ENCODE data around the gene KLHDC8B.

Gene KLHDC8B

DNA sequence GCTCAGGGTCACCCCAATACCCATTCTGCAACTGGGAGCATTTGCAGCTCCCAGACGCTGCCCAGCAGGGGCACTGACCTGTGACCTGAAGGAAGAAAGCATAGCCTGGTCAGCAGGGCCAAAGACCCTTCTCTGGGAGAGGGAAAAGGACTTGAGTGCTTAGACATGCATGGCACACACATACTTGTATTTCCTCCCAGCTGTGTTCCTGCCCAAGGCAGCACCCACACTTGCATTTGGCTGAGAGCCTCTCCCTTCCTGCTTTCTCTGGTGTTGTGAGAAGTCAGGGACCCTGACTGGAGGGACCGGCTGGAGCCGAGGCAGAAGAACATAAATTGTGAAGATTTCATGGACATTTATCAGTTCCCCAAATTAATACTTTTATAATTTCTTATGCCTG is 31.3 kb upstream of the KLHDC8B start:
- no peak overlapping the region for H3K27ac Mint-ChIP-seq
- no peaks in the 10 kb centered on the region for H3K4me1 Mint-ChIP-seq
- peaks cover 3% of the 10 kb centered on the region for H3K27me3 Mint-ChIP-seq
- no peaks in the 10 kb centered on the region for H3K9me3 Mint-ChIP-seq
- H3K4me3 Mint-ChIP-seq, result no peak overlapping the region
- no peaks in the 10 kb centered on the region for H3K36me3 Mint-ChIP-seq

DNA sequence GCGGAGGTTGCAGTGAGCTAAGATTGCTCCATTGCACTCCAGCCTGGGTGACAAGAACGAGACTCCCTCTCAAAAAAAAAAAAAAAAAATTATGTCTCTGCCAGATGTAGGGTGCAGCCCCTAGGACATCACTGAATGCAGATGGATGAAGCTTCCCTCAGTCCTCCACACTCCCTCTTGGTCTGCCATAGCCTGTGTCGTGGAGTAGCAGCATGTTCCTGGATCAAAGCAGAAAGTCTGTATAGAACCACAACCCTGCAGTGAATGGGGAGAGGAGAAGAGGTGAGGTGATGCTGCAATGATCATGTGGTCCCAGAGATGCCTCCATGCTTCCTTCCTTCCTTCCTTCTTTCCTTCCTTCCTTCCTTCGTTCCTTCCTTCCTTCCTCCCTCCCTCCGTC is 23.2 kb upstream of the KLHDC8B start:
- Mint-ChIP-seq H3K27ac (no peak overlapping the region), H3K4me1 (no peaks in the 10 kb centered on the region), H3K36me3 (no peaks in the 10 kb centered on the region), H3K4me3 (no peak overlapping the region), H3K9me3 (no peaks in the 10 kb centered on the region), H3K27me3 (no peaks in the 10 kb centered on the region)

DNA sequence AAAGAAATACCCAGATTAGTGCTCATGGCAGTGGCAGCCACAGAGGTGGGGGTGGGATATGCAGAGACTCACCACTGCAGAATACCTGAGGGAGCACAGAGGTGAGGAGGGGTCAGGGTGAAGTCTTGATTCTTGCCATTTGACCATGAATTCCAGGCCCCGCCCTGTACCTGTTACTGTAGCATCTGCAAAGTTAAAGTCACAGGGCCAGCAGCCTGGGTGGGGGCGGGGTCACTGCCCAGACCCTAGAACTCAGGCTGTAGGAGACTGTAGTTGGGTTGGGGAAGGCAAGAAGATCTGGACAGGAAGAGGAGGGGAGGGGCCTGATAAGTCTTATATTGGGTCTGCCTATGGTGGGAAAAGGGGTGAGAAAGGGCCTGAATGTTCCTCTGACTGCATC is 19.8 kb upstream of the KLHDC8B start:
- Mint-ChIP-seq H3K4me3 (no peak overlapping the region), H3K27ac (peak overlapping the region; percentile 55), H3K27me3 (no peaks in the 10 kb centered on the region), H3K36me3 (no peaks in the 10 kb centered on the region), H3K9me3 (no peaks in the 10 kb centered on the region), H3K4me1 (no peaks in the 10 kb centered on the region)

DNA sequence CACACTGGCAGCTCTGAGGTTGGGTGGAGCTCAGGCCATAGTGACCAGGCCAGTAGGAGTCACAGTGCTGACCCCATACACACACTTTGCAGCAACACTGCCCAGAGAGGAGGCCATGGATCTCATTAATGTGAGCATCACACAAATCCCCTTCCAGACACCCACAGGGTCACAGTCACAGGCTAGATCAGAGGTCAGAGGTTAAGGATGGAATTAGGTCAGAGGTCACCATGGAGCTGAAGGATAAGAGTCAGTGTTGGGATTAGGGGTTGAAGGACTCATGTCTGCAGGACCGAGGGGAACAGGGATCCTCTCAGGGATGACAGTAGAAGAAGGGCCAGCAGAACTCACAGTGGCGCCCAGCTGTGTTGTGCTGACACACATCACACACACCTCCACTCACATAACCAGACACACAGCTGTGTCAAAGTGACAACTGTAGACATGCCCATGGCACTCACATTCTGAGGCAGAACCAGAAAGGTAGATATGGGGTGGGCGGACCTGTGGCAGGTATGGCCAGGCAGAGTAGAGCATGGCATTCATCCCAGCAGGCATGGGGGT is 18.0 kb upstream of the KLHDC8B start:
- Mint-ChIP-seq H3K36me3 (no peaks in the 10 kb centered on the region), H3K9me3 (no peaks in the 10 kb centered on the region), H3K27ac (peak overlapping the region; percentile 38), H3K4me1 (peaks cover 4% of the 10 kb centered on the region), H3K27me3 (no peaks in the 10 kb centered on the region), H3K4me3 (no peak overlapping the region)

DNA sequence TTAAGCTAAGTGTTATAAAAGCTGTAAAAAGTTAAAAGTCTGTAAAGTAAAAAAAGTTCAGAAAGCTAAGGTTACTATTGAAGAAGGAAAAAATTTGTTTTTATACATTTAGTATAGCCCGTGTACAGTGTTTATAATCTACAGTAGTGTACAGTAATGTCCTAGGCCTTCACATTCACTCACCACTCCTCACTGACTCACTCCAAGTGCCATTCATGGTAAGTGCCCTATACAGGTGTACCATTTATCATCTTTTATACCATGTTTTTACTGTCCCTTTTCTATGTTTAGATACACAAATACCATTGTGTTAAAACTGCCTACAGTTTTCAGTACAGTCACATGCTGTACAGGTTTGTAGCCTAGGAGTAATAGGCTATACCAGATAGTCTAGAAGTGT is 14.1 kb upstream of the KLHDC8B start:
- Mint-ChIP-seq H3K4me1 (peaks cover 4% of the 10 kb centered on the region), H3K9me3 (no peaks in the 10 kb centered on the region), H3K36me3 (no peaks in the 10 kb centered on the region), H3K4me3 (no peak overlapping the region), H3K27me3 (no peaks in the 10 kb centered on the region), H3K27ac (no peak overlapping the region)

DNA sequence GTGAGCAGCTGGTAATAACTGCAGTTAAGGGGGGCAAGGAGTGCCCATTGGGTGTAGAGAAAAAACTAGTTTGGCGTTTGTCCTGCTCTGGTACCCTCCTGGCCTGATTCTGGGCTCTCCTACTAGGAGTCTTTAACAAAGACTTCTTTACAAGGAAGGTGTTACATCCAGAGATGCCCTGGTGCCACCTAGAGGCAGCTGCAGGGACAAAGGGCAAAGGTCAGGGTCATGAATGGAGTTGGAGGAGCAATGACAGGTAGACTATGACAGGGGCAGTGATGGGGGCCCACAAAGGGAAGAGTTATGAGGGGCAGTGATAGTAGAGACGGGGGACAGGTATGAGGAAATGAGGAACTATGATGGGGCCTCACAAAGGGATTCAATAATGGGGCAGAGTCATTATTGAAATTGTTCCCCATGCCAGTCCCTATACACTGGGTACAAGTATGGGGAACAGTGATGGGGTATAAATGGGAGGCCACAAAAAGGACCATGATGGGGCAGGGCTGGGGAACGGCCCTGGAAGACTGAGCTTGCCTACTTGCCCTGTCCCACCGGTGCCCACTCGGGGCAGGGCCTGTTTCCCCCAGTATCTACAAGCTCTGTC is 13.2 kb upstream of the KLHDC8B start:
- peaks cover 7% of the 10 kb centered on the region for H3K4me1 Mint-ChIP-seq
- no peaks in the 10 kb centered on the region for H3K27me3 Mint-ChIP-seq
- peak overlapping the region; percentile 69 for H3K27ac Mint-ChIP-seq
- no peaks in the 10 kb centered on the region for H3K9me3 Mint-ChIP-seq
- no peak overlapping the region for H3K4me3 Mint-ChIP-seq
- H3K36me3 Mint-ChIP-seq, result no peaks in the 10 kb centered on the region

DNA sequence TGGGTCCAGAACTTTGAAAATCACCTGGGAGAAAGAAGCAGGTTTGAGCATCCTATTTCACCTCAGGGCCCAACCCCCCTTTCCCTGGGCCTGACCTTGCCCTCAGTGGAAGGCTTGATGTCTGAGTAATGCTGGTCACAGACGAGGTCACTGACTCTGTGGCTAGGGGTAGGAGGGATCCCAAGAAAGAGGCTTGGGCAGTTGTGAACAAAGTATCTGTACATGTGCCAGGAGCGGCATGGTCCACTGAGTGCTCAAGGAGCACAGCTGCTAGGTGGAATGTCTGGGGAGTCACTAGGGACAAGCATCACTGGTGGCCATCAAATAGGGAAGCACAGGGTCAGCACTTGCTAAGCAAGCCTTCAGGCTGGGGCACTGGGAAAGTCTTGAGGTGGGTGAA is 12.6 kb upstream of the KLHDC8B start:
- no peak overlapping the region for H3K4me3 Mint-ChIP-seq
- H3K36me3 Mint-ChIP-seq, result peaks cover 3% of the 10 kb centered on the region
- no peak overlapping the region for H3K27ac Mint-ChIP-seq
- H3K9me3 Mint-ChIP-seq, result no peaks in the 10 kb centered on the region
- peaks cover 12% of the 10 kb centered on the region for H3K4me1 Mint-ChIP-seq
- no peaks in the 10 kb centered on the region for H3K27me3 Mint-ChIP-seq

DNA sequence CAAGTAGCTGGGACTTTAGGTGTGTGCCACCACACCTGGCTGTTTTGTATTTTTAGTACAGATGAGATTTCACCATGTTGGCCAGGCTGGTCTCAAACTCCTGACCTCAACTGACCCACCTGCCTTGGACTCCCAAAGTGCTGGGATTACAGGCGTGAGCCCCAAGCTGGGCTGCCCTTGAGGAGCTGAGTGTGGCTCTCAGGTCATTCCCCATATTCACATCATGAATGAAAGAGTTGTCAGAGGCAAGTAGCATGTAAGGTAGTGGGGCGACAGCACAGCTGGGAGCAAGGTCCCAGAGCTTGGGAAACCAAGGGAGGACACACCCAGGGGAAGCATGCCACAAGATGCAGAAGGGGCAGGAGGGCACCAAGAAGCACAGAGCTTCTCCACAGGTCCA is 10.2 kb upstream of the KLHDC8B start:
- Mint-ChIP-seq H3K4me1 (peaks cover 30% of the 10 kb centered on the region), H3K27me3 (no peaks in the 10 kb centered on the region), H3K27ac (no peak overlapping the region), H3K9me3 (no peaks in the 10 kb centered on the region), H3K4me3 (no peak overlapping the region), H3K36me3 (peaks cover 5% of the 10 kb centered on the region)

DNA sequence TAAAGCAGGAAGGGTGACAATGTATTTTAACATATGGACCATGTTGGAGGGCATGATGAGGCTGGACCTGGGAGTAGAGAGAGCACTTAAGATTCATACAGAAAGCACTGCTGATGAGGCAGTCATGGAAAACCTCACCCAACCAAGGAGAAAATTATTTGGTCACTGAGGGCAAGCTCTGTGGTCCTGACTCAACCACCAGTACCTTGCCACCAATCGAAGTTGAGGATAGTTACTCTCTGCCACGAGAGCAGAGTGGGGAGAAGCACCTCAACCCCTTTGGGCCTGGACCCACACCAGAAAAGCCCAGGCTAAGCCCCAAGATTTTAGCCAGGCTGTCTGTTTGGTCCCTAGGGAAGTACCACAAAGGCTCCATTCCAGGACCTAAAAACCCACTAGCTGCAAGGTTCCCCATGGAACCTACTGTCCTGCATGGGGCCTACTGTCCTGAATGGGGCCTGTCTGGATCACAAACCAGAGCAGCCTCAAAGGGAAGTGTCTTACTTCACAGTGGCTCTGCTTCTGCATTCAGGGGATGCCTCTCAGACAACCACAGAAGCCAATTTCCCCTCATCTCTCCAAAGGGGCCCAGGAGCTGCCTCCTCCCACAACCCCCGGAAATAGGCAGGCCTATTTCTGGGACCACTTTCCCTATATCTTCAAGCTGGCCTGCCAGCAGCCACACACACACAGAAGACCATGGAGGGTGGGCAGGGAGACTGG is 9.4 kb upstream of the KLHDC8B start:
- Mint-ChIP-seq H3K4me3 (no peak overlapping the region), H3K27me3 (no peaks in the 10 kb centered on the region)

DNA sequence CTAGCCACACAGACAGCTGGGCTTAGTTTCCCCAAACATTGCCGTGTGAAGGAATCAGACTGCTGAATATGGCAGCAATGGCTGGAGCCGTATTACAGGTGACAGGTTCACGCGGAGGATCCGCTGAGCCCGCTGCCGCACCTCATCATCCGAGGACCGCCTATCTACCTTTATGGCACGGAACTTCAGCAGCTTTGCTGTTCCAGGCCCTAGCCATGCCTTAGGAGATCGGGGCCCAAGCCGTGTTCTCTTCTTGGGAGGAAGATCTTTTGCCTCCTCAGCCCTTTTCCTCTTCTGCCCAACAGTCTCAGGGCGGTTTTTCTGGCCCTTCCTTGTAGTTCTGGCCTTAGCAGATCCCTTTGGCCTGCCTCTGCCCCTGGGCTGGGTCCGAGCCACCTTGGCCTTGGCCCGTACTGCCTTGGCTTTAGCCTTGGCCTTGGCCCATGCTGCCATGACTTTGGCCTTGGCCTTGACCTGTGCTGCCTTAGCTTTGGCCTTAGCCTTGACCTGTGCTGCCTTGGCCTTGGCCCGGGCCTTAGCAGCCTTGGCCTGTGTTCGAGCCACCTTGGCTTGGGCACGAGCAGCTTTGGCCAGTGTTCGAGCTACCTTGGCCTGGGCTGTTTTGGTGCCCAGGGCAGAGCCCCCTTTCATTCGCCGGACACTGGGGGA is 8.5 kb upstream of the KLHDC8B start:
- Mint-ChIP-seq H3K4me3 (no peak overlapping the region), H3K4me1 (peaks cover 30% of the 10 kb centered on the region), H3K36me3 (peaks cover 5% of the 10 kb centered on the region)

More for the DNA sequence above, 9.4 kb upstream of the KLHDC8B start:
- Mint-ChIP-seq H3K4me1 (peaks cover 30% of the 10 kb centered on the region), H3K9me3 (no peaks in the 10 kb centered on the region), H3K27ac (no peak overlapping the region), H3K36me3 (peaks cover 5% of the 10 kb centered on the region)

DNA sequence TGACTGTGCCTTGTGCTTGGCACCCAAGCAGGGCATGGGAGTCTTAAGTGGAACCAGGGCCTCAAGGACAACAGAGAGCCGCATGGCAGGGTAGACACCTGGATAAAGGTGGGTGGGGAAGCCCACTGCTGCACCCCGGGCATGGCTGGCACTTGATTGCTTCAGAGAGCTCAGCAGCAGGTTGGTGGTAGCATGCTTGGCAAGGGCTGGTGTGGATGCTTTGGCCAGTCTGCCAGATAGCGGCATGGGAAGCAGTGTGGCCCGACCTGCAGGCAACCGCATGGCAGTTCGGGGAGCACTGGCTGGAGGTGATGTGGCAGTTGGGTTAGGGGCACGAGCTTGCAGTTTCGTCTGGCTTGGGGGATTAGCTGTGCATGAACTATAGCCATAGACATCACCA is 7.8 kb upstream of the KLHDC8B start:
- Mint-ChIP-seq H3K27ac (no peak overlapping the region), H3K9me3 (no peaks in the 10 kb centered on the region), H3K4me1 (peaks cover 25% of the 10 kb centered on the region), H3K36me3 (peaks cover 5% of the 10 kb centered on the region), H3K4me3 (no peak overlapping the region), H3K27me3 (no peaks in the 10 kb centered on the region)

More for the DNA sequence above, 8.5 kb upstream of the KLHDC8B start:
- no peaks in the 10 kb centered on the region for H3K9me3 Mint-ChIP-seq
- no peaks in the 10 kb centered on the region for H3K27me3 Mint-ChIP-seq
- peak overlapping the region; percentile 41 for H3K27ac Mint-ChIP-seq

DNA sequence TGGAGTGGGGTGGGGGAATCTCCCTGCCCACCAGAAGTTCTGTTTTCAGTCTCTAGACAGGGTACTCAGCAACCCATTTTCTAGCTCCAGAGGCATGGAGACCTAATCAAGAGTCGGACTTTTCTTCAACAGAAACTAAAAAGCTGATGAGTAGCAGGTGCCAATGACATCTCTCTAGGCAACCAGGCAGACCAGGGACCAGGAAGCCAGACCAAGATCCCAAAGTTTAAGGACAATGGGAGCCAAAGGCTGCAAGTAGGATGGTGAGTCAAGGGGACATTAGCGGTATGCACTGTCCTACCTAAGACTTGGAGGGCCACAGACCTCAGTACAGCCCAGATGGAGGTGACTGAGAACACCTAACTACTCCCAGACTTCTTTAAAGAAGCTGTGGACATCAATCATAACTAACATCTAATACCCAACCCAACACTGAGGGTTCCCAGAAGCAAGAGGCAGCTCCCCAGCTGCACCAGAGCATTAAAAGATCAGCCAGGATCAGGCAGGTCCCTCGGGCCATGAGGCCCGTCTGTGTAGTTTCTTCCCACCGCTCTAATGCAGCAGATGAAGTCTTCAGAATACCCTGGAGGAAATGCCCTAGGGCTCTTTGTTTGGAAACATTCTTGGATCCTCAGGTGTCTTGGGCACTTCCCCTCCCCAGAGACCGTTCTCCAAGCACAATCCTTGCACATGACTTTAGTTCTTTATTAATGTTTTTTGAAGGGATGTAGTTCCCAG is 6.2 kb upstream of the KLHDC8B start:
- no peaks in the 10 kb centered on the region for H3K9me3 Mint-ChIP-seq
- peaks cover 31% of the 10 kb centered on the region for H3K4me1 Mint-ChIP-seq
- H3K27me3 Mint-ChIP-seq, result no peaks in the 10 kb centered on the region
- peaks cover 5% of the 10 kb centered on the region for H3K36me3 Mint-ChIP-seq
- peak overlapping the region; percentile 93 for H3K4me3 Mint-ChIP-seq
- H3K27ac Mint-ChIP-seq, result peak overlapping the region; percentile 93

DNA sequence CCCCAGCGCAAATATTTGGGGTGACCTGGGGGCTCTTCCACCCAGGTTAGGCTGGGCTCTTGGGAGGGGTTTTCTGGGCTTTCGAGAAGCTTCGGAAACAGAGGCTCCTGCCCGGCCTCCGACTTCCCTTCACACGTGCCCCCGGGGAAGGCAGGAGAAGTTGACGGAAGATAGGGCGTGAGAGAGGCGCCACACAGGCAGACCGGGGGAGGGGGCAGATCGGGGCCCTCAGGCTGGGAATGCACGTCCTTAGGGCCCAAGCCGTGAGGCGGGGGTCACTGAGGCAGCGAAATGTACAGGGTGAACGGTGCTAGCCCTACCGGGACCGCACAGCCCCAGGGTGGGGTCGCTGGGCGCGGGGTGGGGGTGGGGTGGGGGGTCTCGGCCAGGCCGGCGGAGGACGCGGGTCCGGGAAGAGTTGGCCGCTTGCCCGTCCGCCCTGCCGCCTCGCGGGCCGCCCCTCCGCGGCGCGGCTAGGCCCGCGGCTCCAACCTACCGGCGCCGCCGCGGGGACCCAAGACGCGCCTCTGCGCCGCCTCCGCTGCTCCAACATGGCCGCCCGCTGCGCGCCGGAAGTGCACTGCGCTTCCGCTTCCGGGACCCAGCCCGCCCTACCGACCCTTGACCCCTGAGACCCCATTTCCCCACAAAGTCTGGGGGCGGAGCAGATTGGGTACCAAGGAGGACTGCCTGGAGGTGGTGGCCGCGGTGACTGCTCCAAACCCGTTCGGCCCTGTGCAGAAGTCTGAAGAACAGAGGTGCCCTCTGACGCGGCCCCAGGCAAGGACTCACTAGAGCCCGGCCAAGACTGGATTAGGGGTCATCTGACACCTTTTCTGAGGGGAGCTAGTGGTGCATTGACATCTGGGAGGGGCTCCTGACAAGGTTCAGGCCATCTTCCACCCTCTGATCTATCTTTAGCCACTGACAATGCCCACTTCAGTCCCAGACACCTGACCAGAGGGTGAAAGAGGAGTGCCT is 5.3 kb upstream of the KLHDC8B start, which contains the start of gene CCDC71:
Gene CCDC71, minus strand, starts transcription at position 561 of the 981 bp plus-strand sequence. CDS start 2,123 bp downstream, outside the sequence.
- peaks cover 5% of the 10 kb centered on the region for H3K36me3 Mint-ChIP-seq
- H3K4me3 Mint-ChIP-seq, result peak within 1 kb of the TSS; percentile 93
- H3K4me1 Mint-ChIP-seq, result peaks cover 40% of the 10 kb centered on the region

DNA sequence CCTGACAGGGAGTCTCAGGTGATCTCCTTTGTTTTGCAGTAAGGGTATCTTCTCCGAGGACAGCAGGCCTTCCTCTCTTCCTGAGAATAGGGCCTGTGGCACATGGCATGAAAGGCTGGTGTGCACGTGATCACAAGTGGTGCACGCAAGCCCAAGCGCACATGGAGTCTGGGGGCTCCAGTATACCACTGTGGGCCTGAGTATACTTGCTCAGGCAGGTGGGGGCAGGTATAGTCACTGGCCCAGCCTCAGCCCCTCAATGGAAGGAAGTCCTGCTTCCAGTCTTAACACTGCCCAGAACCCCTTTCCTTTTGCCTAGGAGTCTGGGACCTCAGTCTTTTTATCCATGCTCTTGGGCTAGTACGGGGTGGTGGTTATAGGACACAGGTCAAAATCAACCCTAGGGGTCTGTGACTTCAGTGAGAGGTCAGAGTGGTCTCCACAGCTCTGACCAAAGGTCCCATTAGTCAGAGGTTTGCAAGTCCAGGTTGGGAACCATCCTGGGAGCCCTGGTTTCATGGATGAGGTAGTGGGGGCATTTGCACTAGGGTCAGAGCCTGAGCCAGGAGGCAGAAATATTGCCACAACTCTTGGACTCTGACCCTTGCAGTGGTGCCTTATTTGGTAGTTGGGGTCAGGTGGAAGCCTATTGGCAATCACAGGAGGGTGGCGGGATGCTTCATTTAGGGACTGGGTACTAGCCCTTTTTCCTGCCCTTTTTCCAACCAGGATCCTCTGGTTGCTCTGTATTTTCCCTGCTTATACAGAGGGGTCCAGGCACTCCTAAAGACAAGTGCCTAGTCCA is 4.4 kb upstream of the KLHDC8B start:
- peaks cover 45% of the 10 kb centered on the region for H3K4me1 Mint-ChIP-seq
- no peaks in the 10 kb centered on the region for H3K9me3 Mint-ChIP-seq
- H3K27ac Mint-ChIP-seq, result no peak overlapping the region
- peaks cover 5% of the 10 kb centered on the region for H3K36me3 Mint-ChIP-seq
- H3K4me3 Mint-ChIP-seq, result peak overlapping the region; percentile 85
- H3K27me3 Mint-ChIP-seq, result no peaks in the 10 kb centered on the region

More for the DNA sequence above, 5.3 kb upstream of the KLHDC8B start, which contains the start of gene CCDC71:
- Mint-ChIP-seq H3K9me3 (no peaks in the 10 kb centered on the region), H3K27ac (peak within 1 kb of the TSS; percentile 95), H3K27me3 (no peaks in the 10 kb centered on the region)
